ENCODE measurements around the gene TRIM32. TPM values are rescaled to one million over a fixed set of nuclear protein-coding genes. Genes with fewer than 3 reads are reported as not detected.

The TRIM32 gene
- total and polyA plus RNA-seq, 2 of the 13 experiments (the other 11 are each of a cell fraction or from before 2014, with no cell fraction given) = 6.5 to 7.7 TPM

DNA sequence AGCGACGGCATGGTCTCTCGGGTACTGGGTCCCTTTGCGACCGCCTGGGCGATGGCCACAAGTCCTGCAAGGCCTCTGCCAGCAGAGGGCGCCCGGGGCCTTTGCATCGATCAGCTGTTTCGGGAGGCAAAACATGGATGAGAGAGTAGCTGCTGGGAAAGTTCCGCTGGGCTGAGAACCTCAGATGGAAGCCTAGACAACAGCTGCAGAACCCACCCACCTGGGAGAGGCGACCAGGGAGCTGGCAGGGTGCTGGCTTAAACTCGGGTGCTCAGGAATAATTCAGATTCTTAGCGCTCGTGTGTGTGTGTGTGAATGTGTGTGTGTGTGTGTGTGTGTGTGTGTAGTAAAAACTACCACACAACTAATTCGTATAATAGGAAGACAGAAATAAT lies 50.0 kb downstream of the TRIM32 start (continued):
- no peak for TF ChIP-seq ZNF770 (CRISPR knock-in tag; IDR thresholded peaks at IDR 0.05)
- TF ChIP-seq, protein P1, sequence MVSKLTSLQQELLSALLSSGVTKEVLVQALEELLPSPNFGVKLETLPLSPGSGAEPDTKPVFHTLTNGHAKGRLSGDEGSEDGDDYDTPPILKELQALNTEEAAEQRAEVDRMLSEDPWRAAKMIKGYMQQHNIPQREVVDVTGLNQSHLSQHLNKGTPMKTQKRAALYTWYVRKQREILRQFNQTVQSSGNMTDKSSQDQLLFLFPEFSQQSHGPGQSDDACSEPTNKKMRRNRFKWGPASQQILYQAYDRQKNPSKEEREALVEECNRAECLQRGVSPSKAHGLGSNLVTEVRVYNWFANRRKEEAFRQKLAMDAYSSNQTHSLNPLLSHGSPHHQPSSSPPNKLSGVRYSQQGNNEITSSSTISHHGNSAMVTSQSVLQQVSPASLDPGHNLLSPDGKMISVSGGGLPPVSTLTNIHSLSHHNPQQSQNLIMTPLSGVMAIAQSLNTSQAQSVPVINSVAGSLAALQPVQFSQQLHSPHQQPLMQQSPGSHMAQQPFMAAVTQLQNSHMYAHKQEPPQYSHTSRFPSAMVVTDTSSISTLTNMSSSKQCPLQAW (CRISPR knock-in tag; IDR thresholded peaks at IDR 0.05) = peak; percentile 18; the same call in 1 of the 2 replicates
- TF ChIP-seq HNRNPUL1 (IDR thresholded peaks at IDR 0.05; ENCODE audit: low read depth, low read length) = no peak
- no peak for TF ChIP-seq ZBTB42 (CRISPR knock-in tag; IDR thresholded peaks at IDR 0.05)
- TF ChIP-seq GABPB1 (CRISPR knock-in tag; IDR thresholded peaks at IDR 0.05) = no peak
- TF ChIP-seq SNAPC5 (CRISPR knock-in tag; IDR thresholded peaks at IDR 0.05; ENCODE audit: borderline replicate concordance) = no peak
- TF ChIP-seq RAD51 (IDR thresholded peaks at IDR 0.05; ENCODE audit: borderline replicate concordance) = no peak
- peak; percentile 95 for TF ChIP-seq CTCF (CRISPR knock-in tag; IDR thresholded peaks at IDR 0.05)
- TF ChIP-seq GTF2F1 (IDR thresholded peaks at IDR 0.05; ENCODE audit: low read length) = no peak
- peak; percentile 55; the same call in 1 of the 2 replicates for TF ChIP-seq ZNF598 (CRISPR knock-in tag; IDR thresholded peaks at IDR 0.05; ENCODE audit: borderline replicate concordance)
- no peak for TF ChIP-seq ZNF260 (CRISPR knock-in tag; IDR thresholded peaks at IDR 0.05; ENCODE audit: borderline replicate concordance, low read depth)
- TF ChIP-seq, protein P2, sequence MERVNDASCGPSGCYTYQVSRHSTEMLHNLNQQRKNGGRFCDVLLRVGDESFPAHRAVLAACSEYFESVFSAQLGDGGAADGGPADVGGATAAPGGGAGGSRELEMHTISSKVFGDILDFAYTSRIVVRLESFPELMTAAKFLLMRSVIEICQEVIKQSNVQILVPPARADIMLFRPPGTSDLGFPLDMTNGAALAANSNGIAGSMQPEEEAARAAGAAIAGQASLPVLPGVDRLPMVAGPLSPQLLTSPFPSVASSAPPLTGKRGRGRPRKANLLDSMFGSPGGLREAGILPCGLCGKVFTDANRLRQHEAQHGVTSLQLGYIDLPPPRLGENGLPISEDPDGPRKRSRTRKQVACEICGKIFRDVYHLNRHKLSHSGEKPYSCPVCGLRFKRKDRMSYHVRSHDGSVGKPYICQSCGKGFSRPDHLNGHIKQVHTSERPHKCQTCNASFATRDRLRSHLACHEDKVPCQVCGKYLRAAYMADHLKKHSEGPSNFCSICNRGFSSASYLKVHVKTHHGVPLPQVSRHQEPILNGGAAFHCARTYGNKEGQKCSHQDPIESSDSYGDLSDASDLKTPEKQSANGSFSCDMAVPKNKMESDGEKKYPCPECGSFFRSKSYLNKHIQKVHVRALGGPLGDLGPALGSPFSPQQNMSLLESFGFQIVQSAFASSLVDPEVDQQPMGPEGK (CRISPR knock-in tag; IDR thresholded peaks at IDR 0.05) = no peak
- TF ChIP-seq ZXDC (CRISPR knock-in tag; IDR thresholded peaks at IDR 0.05) = no peak
- TF ChIP-seq TEAD2 (CRISPR knock-in tag; IDR thresholded peaks at IDR 0.05) = no peak
- TF ChIP-seq MEIS1 (CRISPR knock-in tag; IDR thresholded peaks at IDR 0.05; ENCODE audit: borderline replicate concordance) = no peak
